Neural cell (in vitro differentiated cells): ENCODE measurements around the gene PKN2. TPM values are rescaled to one million over a fixed set of nuclear protein-coding genes. Genes with fewer than 3 reads are reported as not detected.

Source experiments
- H2AFZ ChIP-seq: fragments of 200-600, 300-800 bp; sonication (generic), shearing (Covaris generic); 2 replicates; pipeline ENCODE4 v1.6.0; 2014; ENCODE audit warnings: low read depth, mild to moderate bottlenecking, antibody characterized with exemption, low read length, moderate library complexity
- H3F3A ChIP-seq: fragments of 200-600 bp; shearing (Covaris generic); 2 replicates; pipeline ENCODE4 v1.6.1; 2016; ENCODE audit warnings: mild to moderate bottlenecking, moderate library complexity, mixed read lengths, antibody characterized with exemption, low read length; ENCODE audit not compliant: insufficient read depth, poor library complexity, severe bottlenecking
- H3K27ac ChIP-seq: fragments of 200-600, 300-800 bp; sonication (generic), shearing (Covaris generic); 2 replicates; pipeline ENCODE4 v1.5.1; 2014; ENCODE audit warnings: mild to moderate bottlenecking, low read length, moderate library complexity
- H3K27me3 ChIP-seq: fragments of 300-800, 200-600 bp; sonication (generic), shearing (Covaris generic); 2 replicates; pipeline ENCODE4 v1.6.0; 2014; ENCODE audit warnings: mild to moderate bottlenecking, low read depth, low read length, moderate library complexity; ENCODE audit not compliant: insufficient read depth
- H3K36me3 ChIP-seq: fragments of 300-800, 200-600 bp; sonication (generic), shearing (Covaris generic); 2 replicates; pipeline ENCODE4 v1.5.1; 2014; ENCODE audit warnings: mild to moderate bottlenecking, antibody characterized with exemption, low read length, moderate library complexity; ENCODE audit not compliant: insufficient read depth
- H3K4me2 ChIP-seq: fragments of 300-800, 200-600 bp; sonication (generic), shearing (Covaris generic); 2 replicates; pipeline ENCODE4 v1.6.0; 2014; ENCODE audit warnings: mild to moderate bottlenecking, low read length
- H3K4me3 ChIP-seq: fragments of 300-800, 200-600 bp; sonication (generic), shearing (Covaris generic); 2 replicates; pipeline ENCODE4 v1.5.1; 2014; ENCODE audit warnings: mild to moderate bottlenecking, low read length, moderate library complexity
- H3K79me2 ChIP-seq: fragments of 200-600 bp; shearing (Covaris generic); replicated peaks from 2 replicates; pipeline ENCODE4 v1.6.0; 2014; ENCODE audit warnings: mild to moderate bottlenecking, low read length, moderate library complexity; ENCODE audit not compliant: insufficient read depth
- H3K9ac ChIP-seq: fragments of 300-800, 200-600 bp; sonication (generic), shearing (Covaris generic); 2 replicates; pipeline ENCODE4 v1.6.1; 2016; ENCODE audit warnings: mild to moderate bottlenecking, low read length, mixed read lengths
- H3K9me2 ChIP-seq: fragments of 200-600 bp; shearing (Covaris generic); 2 replicates; pipeline ENCODE4 v1.6.1; 2016; ENCODE audit warnings: mild to moderate bottlenecking, low read length, mixed read lengths; ENCODE audit not compliant: insufficient read depth
- H3K9me3 ChIP-seq: fragments of 200-600, 300-800 bp; sonication (generic), shearing (Covaris generic); 2 replicates; pipeline ENCODE4 v1.6.1; 2016; ENCODE audit warnings: mild to moderate bottlenecking, mixed run types, low read length, moderate library complexity, mixed read lengths
- H4K20me1 ChIP-seq: fragments of 200-600 bp; shearing (Covaris generic); 2 replicates; pipeline ENCODE4 v1.6.1; 2016; ENCODE audit warnings: mild to moderate bottlenecking, mixed run types; ENCODE audit not compliant: insufficient read depth
- EZH2 ChIP-seq: fragments of 200-600, 300-800 bp; shearing (Covaris generic), sonication (generic); IDR thresholded peaks from 2 replicates; pipeline ENCODE4 v1.6.1; 2014; ENCODE audit warnings: antibody characterized with exemption, low read length, borderline replicate concordance, mild to moderate bottlenecking; ENCODE audit not compliant: insufficient read depth, poor library complexity, severe bottlenecking
- MXI1 ChIP-seq: fragments of 450-650 bp; conservative IDR thresholded peaks from 2 replicates; pipeline ENCODE4 v1.6.1; 2014; ENCODE audit warnings: antibody characterized with exemption, mild to moderate bottlenecking; ENCODE audit not compliant: poor library complexity, severe bottlenecking
- RAD21 ChIP-seq: fragments of 450-650 bp; conservative IDR thresholded peaks from 2 replicates; pipeline ENCODE4 v1.6.1; 2014; ENCODE audit warnings: antibody characterized with exemption, mild to moderate bottlenecking, moderate library complexity
- SMC3 ChIP-seq: fragments of 450-650 bp; conservative IDR thresholded peaks from 2 replicates; pipeline ENCODE4 v1.6.1; 2014; ENCODE audit warnings: antibody characterized with exemption, mild to moderate bottlenecking, moderate library complexity; ENCODE audit not compliant: poor library complexity
- TAF1 ChIP-seq: IDR thresholded peaks from 2 replicates; pipeline ENCODE4 v1.6.1; 2012; ENCODE audit warnings: low read depth
- polyA plus RNA-seq: library from polyadenylated mRNA; depleted of rRNA; stranded (reverse); fragments of >200 nt; gene quantifications from 2 replicates; pipeline ENCODE4 v1.2.3, GENCODE V29; 2014
- TF ChIP-seq, protein P1 (sequence below): fragments of 450-650 bp; IDR thresholded peaks from 2 replicates; pipeline ENCODE4 v1.5.1; 2014; ENCODE audit warnings: antibody characterized with exemption, mild to moderate bottlenecking, moderate library complexity; ENCODE audit not compliant: poor library complexity, severe bottlenecking
- TF ChIP-seq, protein P2 (sequence below): IDR thresholded peaks from 2 replicates; pipeline ENCODE4 v1.6.1; 2012; ENCODE audit warnings: borderline replicate concordance

PKN2 gene
- polyA plus RNA-seq, 1 donor from 2014 or later = 38.4 TPM

DNA sequence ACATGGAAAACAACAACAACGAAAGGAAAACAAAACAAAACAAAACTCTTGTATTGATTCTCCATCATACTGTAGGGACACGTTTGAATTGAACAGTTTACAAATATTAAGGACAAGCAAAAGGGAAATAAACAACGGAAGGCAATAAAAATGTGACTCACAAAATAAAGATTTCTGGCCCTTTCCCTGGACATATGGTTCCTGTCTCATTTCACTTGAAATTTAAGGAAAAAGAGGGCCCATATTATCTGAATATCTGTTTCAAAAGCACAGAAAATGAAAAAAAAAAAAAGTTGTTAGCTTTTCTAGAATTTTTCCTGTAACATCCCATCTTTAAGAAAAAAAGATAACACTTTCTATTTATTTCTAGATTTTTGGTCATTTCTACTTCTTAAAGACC lies 3.6 kb upstream of the PKN2 start:
- no peaks in the 10 kb centered on the region for H4K20me1 ChIP-seq
- no peaks in the 10 kb centered on the region for H3K36me3 ChIP-seq
- H3F3A ChIP-seq = peaks cover 7% of the 10 kb centered on the region
- H3K4me3 ChIP-seq = no peak overlapping the region
- no peaks in the 10 kb centered on the region for H3K27me3 ChIP-seq
- H3K79me2 ChIP-seq = peaks cover 8% of the 10 kb centered on the region
- no peak overlapping the region for H2AFZ ChIP-seq
- no peaks in the 10 kb centered on the region for H3K9me2 ChIP-seq
- no peak overlapping the region for H3K4me2 ChIP-seq
- no peak overlapping the region for H3K9ac ChIP-seq
- H3K9me3 ChIP-seq = no peaks in the 10 kb centered on the region
- TF ChIP-seq, protein P1, sequence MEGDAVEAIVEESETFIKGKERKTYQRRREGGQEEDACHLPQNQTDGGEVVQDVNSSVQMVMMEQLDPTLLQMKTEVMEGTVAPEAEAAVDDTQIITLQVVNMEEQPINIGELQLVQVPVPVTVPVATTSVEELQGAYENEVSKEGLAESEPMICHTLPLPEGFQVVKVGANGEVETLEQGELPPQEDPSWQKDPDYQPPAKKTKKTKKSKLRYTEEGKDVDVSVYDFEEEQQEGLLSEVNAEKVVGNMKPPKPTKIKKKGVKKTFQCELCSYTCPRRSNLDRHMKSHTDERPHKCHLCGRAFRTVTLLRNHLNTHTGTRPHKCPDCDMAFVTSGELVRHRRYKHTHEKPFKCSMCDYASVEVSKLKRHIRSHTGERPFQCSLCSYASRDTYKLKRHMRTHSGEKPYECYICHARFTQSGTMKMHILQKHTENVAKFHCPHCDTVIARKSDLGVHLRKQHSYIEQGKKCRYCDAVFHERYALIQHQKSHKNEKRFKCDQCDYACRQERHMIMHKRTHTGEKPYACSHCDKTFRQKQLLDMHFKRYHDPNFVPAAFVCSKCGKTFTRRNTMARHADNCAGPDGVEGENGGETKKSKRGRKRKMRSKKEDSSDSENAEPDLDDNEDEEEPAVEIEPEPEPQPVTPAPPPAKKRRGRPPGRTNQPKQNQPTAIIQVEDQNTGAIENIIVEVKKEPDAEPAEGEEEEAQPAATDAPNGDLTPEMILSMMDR = no peak
- TF ChIP-seq EZH2 (no peak), RAD21 (no peak), TAF1 (no peak), SMC3 (no peak), MXI1 (no peak)
- TF ChIP-seq, protein P2, sequence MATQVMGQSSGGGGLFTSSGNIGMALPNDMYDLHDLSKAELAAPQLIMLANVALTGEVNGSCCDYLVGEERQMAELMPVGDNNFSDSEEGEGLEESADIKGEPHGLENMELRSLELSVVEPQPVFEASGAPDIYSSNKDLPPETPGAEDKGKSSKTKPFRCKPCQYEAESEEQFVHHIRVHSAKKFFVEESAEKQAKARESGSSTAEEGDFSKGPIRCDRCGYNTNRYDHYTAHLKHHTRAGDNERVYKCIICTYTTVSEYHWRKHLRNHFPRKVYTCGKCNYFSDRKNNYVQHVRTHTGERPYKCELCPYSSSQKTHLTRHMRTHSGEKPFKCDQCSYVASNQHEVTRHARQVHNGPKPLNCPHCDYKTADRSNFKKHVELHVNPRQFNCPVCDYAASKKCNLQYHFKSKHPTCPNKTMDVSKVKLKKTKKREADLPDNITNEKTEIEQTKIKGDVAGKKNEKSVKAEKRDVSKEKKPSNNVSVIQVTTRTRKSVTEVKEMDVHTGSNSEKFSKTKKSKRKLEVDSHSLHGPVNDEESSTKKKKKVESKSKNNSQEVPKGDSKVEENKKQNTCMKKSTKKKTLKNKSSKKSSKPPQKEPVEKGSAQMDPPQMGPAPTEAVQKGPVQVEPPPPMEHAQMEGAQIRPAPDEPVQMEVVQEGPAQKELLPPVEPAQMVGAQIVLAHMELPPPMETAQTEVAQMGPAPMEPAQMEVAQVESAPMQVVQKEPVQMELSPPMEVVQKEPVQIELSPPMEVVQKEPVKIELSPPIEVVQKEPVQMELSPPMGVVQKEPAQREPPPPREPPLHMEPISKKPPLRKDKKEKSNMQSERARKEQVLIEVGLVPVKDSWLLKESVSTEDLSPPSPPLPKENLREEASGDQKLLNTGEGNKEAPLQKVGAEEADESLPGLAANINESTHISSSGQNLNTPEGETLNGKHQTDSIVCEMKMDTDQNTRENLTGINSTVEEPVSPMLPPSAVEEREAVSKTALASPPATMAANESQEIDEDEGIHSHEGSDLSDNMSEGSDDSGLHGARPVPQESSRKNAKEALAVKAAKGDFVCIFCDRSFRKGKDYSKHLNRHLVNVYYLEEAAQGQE = no peak
- no peak overlapping the region for H3K27ac ChIP-seq

DNA sequence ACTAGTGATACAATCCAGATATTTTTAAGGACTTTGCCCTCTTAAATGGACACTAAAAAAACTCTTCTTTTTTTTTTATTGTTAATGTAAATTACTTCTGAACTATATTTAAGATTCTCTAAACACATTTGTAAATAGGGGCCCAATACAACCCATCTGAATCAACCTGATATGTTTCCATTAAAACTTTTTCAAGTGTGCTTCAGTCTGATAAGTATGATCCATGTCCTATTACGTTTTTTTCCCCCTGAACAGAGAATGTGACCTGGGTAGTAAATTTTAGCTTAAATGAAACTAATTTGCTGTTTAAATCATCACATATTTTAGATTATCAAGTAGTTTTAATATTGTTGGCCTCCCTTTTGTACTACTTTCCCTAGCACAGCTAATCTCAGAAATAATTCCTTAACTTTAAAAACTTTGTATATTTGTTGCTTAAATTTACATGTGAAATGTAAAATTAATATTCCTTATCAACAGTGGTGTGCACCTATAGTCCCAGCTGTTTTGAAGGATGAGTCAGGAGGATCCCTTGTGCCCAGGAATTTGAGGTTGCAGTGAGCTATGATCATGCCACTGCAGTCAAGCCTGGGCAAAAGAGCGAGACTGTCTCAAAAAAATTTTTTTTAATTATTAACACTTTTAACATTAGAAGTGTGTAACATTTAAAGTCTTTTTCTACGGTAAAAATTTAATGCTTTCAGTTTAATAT lies 3.0 kb upstream of the PKN2 start:
- Histone ChIP-seq H3K9me3 (no peaks in the 10 kb centered on the region), H3F3A (peaks cover 7% of the 10 kb centered on the region), H3K4me3 (no peak overlapping the region), H3K36me3 (no peaks in the 10 kb centered on the region), H3K27ac (no peak overlapping the region), H3K27me3 (no peaks in the 10 kb centered on the region), H2AFZ (no peak overlapping the region), H3K79me2 (peaks cover 14% of the 10 kb centered on the region), H4K20me1 (no peaks in the 10 kb centered on the region), H3K4me2 (no peak overlapping the region), H3K9ac (no peak overlapping the region), H3K9me2 (no peaks in the 10 kb centered on the region)
- TF ChIP-seq RAD21 (no peak), TAF1 (no peak), MXI1 (no peak), SMC3 (no peak)
- TF ChIP-seq, protein P1 = no peak
